DND-41 (cell line): ENCODE results near the gene SFXN5.

ENCODE experiments used
- EZH2 ChIP-seq: IDR thresholded peaks from 3 replicates; pipeline ENCODE4 v1.6.1; 2012; ENCODE audit warnings: borderline replicate concordance, low read depth, mild to moderate bottlenecking, moderate library complexity, low read length, inconsistent platforms; ENCODE audit not compliant: severe bottlenecking
- TF ChIP-seq, protein P1 (sequence below): IDR thresholded peaks from 2 replicates; pipeline ENCODE4 v1.5.1; 2012; ENCODE audit warnings: borderline replicate concordance, low read length, moderate library complexity, mild to moderate bottlenecking; ENCODE audit not compliant: poor library complexity, severe bottlenecking; ENCODE audit errors: extremely low read depth

DNA sequence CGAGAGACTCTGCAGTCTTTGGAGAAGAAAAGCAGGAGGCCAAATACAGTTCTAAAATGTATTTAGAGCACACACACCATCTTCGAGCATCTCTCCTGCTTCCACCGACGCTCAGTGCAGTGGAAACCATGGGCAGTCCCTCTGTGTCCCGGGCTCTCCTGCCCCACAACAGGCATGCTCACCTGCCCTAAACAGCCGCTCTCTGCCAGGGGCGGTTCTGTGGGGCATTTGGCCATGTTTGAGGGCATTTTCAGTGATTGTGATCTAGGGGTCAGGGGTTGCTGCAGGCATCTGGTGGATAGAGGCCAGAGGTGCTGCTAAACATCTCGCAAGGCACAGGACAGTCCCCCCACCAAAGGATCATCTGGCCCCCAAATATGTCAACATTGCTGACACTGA is 98.4 kb downstream of the SFXN5 start:
- TF ChIP-seq, protein P1, sequence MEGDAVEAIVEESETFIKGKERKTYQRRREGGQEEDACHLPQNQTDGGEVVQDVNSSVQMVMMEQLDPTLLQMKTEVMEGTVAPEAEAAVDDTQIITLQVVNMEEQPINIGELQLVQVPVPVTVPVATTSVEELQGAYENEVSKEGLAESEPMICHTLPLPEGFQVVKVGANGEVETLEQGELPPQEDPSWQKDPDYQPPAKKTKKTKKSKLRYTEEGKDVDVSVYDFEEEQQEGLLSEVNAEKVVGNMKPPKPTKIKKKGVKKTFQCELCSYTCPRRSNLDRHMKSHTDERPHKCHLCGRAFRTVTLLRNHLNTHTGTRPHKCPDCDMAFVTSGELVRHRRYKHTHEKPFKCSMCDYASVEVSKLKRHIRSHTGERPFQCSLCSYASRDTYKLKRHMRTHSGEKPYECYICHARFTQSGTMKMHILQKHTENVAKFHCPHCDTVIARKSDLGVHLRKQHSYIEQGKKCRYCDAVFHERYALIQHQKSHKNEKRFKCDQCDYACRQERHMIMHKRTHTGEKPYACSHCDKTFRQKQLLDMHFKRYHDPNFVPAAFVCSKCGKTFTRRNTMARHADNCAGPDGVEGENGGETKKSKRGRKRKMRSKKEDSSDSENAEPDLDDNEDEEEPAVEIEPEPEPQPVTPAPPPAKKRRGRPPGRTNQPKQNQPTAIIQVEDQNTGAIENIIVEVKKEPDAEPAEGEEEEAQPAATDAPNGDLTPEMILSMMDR, result no peak
- no peak for TF ChIP-seq EZH2
